GM13977 (cell line): ENCODE data around the gene MYADML2.

Experiments used
- DNase-seq: peaks from one replicate; pipeline ENCODE4 v3.0.0; 2012; ENCODE audit warnings: low spot score
- in situ Hi-C: fragments of 300-500 bp; cut with MboI; formaldehyde crosslinking; loops from one replicate; pipeline ENCODE4 v1.12.0; 2022; ENCODE audit warnings: low sequenced_read_pairs, low pct_unique_long_range_greater_than_20kb, mixed read lengths, inconsistent platforms; ENCODE audit not compliant: unreplicated experiment
- TF ChIP-seq, protein P1 (sequence below): IDR thresholded peaks from 2 replicates; pipeline ENCODE4 v1.5.1; 2012; ENCODE audit warnings: mild to moderate bottlenecking, control low read depth; ENCODE audit not compliant: insufficient read depth; ENCODE audit errors: extremely low read depth, missing control alignments

Gene MYADML2

DNA sequence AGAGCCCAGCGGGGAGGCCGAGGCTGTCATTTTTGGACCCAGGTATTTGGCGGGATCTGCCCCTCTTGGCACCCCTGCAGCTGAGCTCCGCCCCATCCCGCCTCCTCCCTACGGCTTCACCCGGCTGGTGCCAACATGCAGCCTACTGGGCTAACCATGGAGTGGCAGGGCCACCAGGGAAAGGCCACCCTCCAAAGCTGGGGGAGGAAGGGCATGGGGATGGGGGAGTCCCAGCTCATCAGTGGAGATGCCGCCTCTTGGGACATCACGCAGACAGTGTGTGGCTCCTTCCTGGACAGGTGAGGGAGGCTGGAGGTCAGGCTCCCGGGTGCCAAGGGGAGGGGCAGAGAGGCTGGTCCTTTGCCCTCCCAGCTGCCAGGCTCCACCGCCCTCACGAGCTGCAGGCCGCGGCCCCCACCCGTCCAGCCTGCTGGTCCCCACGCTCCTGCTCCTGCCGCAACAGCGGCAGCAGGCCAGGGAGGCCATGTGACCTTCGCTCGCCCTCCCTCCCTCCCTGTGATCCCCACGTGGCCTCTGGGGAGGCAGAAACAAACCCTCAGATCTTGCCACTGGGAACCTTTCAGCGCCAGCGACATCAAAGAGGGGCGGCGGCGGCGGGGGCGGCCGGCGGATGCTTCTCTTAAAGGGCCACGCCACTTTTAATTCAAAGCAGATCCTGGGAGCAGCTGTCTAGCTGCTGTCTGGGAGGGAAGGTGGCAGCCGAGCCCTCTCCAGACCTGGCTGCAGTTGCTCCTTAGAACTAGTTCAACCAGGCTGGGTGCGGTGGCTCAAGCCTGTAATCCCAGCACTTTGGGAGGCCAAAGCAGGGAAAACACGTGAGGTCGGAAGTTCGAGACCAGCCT, 20.7 kb upstream of the MYADML2 start:
- TF ChIP-seq, protein P1, sequence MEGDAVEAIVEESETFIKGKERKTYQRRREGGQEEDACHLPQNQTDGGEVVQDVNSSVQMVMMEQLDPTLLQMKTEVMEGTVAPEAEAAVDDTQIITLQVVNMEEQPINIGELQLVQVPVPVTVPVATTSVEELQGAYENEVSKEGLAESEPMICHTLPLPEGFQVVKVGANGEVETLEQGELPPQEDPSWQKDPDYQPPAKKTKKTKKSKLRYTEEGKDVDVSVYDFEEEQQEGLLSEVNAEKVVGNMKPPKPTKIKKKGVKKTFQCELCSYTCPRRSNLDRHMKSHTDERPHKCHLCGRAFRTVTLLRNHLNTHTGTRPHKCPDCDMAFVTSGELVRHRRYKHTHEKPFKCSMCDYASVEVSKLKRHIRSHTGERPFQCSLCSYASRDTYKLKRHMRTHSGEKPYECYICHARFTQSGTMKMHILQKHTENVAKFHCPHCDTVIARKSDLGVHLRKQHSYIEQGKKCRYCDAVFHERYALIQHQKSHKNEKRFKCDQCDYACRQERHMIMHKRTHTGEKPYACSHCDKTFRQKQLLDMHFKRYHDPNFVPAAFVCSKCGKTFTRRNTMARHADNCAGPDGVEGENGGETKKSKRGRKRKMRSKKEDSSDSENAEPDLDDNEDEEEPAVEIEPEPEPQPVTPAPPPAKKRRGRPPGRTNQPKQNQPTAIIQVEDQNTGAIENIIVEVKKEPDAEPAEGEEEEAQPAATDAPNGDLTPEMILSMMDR, result no peak
- in situ Hi-C loops, result no loop called here
- peak; percentile 95 for DNase-seq

DNA sequence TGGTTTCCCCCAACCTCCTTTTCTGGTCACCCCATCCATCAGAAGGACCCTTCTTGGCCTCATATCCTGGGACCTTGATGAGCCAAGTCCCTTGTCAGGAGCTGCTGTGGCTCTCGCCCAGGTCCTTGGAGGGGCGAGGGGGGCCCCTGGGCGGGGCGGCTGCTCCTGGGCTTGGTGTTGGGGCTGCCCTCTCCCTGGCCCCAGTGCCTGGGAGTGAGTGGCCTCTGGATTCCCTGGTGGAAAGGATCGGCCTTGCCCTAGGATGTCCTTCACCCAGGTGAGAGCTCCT, 20.2 kb upstream of the MYADML2 start:
- DNase-seq, result no peak
- TF ChIP-seq, protein P1, result no peak
- in situ Hi-C loops, result no loop called here

DNA sequence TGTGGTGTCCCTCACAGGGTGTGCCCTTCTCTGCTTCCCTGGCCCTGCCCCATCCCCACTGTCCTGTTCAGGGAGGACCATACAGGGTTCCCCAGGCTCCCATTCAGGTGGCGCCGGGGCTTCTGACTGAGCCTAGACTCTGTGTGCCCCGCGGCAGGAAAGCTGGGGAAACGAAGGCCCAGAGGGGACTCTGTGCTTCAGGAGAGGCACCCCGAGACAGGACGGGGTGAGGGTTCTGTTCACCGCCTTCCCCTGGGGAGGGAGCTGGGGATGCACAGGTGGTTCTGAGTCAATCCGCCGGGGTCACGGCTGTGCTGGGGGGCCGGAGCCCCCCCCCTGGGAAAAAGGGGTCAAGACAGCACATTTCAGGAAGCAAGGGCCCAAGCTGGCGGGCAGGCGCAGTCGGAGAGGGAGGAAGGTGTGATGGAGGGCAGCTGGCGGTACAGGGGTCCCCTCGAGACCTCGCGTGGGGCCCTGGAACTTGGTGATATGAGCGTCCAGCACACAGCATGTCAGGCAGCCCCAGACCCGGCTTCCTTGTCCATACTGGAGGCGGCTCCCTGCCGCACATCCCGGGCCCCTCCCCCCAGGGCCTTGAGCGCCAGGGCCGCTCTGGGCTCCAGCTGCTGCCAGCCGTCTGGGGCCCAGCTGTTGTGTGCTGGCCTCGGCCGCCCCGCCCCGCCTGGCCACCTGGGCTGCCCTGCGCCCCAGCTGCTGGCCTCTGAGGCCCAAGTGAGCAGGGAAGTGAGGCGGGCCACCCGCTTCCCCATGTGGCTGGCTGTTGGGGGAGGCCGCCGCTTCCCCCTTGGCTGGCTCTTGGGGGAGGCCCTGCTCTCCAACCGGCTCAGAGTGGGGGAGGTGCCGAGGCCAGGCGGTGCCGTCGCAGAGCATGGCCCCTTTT, 19.6 kb upstream of the MYADML2 start:
- TF ChIP-seq, protein P1, result no peak
- in situ Hi-C loops, result no loop called here
- DNase-seq, result peak; percentile 63

DNA sequence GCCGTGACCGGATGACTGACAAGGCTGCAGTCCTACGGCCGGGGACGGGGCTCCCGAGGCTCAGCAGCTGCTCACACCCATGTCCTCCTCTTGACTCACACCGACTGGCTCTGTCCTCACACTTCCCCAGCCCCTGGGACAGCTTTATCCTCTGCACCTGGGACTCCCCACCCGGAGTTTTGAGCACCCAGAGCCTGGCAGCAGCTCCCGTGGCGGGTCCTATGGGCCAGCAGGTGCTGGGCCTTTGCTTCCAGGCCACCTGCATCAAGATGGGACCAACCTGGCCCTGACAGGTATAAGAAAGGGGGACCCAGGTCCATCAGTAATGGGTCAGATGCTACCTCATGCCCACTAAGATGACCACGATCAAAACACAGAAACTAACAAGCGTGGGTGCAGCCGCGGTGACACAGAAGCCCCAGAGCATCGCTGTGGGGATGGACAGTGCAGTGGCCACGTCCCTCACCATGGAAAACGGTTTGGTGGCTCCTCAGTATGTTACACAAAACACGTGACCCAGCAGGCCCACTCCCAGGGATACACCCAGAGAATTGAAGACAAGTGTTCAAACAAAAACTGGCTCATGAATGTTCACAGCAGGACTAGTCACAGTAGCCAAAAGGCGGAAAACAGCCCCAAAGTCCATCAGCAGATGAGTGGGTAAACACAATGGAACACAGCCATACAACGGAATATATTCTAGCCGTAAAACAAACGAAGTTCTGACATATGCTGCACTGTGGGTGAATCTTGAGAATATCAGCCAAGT, 17.2 kb upstream of the MYADML2 start:
- TF ChIP-seq, protein P1, result no peak
- in situ Hi-C loops, result no loop called here
- no peak for DNase-seq

DNA sequence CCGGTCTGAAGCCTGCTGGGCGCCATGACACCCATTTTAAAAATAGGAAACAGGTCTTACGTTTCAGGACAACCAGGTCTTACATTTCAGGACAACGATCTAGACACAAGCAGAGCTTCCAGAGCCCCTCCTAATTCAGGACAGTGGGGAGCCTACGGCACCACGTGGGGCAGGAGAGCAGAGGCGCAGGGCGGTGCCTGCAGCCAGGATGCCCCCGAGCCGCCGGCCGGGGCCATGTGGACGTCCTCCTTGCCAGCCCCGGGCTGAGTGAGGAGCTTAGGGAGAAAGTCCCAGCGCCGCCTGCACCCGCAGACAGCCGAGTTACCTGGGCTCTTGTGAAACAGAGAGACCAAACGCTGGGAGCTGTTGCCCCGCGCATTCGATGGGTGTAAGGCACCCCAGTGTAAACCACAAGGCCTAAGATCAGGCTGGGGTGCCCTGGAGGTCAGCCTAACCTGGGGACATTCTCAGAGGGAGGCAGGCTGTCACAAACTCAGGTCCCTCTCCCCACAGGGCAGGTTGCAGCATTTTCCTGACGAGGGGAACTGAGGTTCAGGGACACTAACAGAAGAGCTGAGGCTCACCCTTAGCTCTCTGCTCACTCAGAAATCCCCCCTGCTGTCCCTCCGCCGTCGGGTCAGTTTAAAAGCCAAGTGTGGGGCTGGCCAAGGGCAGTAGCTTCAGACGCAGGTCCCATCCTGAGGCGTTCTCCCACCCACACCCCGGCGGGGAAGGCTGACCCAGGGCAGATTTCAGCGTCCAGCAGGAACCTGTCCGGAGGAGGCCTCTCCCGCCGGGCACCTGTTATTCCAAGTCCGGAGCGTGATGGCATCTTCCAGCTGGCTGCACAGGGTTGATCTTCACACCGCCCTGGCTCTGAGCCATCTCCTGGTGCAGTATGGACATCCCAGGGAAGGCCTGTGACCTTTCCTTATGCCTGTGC, 15.7 kb upstream of the MYADML2 start:
- in situ Hi-C loops, result no loop called here
- no peak for DNase-seq
- TF ChIP-seq, protein P1, result no peak
